Neuronal stem cell (in vitro differentiated cells): ENCODE results near the gene KRTAP3-3.
A peak's percentile ranks its signal among the peaks of the same experiment; 100 is the strongest.
"Not testable (repeated sequence)": the region's sequence is repeated elsewhere in the genome, so short reads cannot be mapped to it uniquely, and the experiment has no call there.

Source experiments
- DNase-seq: peaks from one replicate; pipeline ENCODE4 v3.0.0-alpha.2; 2013; ENCODE audit warnings: low spot score
- H2AFZ ChIP-seq: one replicate; pipeline ENCODE4 v1.6.1; 2013; ENCODE audit warnings: mild to moderate bottlenecking, low read length, inconsistent platforms
- H2AK5ac ChIP-seq: 2 replicates; pipeline ENCODE4 v1.6.1; 2013; ENCODE audit warnings: low read depth, mild to moderate bottlenecking, inconsistent platforms, low read length, moderate library complexity, mixed read lengths
- H2BK120ac ChIP-seq: 2 replicates; pipeline ENCODE4 v1.6.1; 2013; ENCODE audit warnings: low read depth, mild to moderate bottlenecking, inconsistent platforms, low read length, moderate library complexity, mixed read lengths
- H2BK12ac ChIP-seq: one replicate; pipeline ENCODE4 v1.6.1; 2013; ENCODE audit warnings: low read length, inconsistent platforms
- H2BK15ac ChIP-seq: 2 replicates; pipeline ENCODE4 v1.6.1; 2013; ENCODE audit warnings: mild to moderate bottlenecking, low read length, inconsistent platforms, mixed read lengths
- H2BK5ac ChIP-seq: one replicate; pipeline ENCODE4 v1.6.1; 2013; ENCODE audit warnings: inconsistent platforms, mild to moderate bottlenecking, low read length, moderate library complexity
- H3K14ac ChIP-seq: one replicate; pipeline ENCODE4 v1.6.1; 2013; ENCODE audit warnings: low read length, inconsistent platforms
- H3K18ac ChIP-seq: 2 replicates; pipeline ENCODE4 v1.6.1; 2013; ENCODE audit warnings: low read length, inconsistent platforms
- H3K23ac ChIP-seq: 2 replicates; pipeline ENCODE4 v1.6.1; 2013; ENCODE audit warnings: low read depth, mild to moderate bottlenecking, mixed read lengths, low read length, inconsistent platforms; ENCODE audit not compliant: poor library complexity
- H3K27ac ChIP-seq: replicated peaks from 3 replicates; pipeline ENCODE4 v1.5.1; 2013; ENCODE audit warnings: low read length, inconsistent platforms
- H3K27me3 ChIP-seq, 3 experiments: 2 replicates each; pipeline ENCODE4 v1.6.1; 2013; ENCODE audit warnings: low read length in 3 of 3, mild to moderate bottlenecking in 2 of 3, inconsistent platforms in 1 of 3, low read depth in 1 of 3, mixed read lengths in 1 of 3, moderate library complexity in 1 of 3; ENCODE audit not compliant: control insufficient read depth in 3 of 3, insufficient read depth in 3 of 3
- H3K36me3 ChIP-seq, 2 donors: replicated peaks in 1 of 2; 2 replicates each; pipeline ENCODE4 v1.6.1; 2013; ENCODE audit warnings: low read length in 2 of 2; ENCODE audit not compliant: control insufficient read depth in 2 of 2, insufficient read depth in 2 of 2
- H3K4ac ChIP-seq: 2 replicates; pipeline ENCODE4 v1.6.1; 2013; ENCODE audit warnings: inconsistent platforms, mild to moderate bottlenecking, low read length, moderate library complexity
- H3K4me1 ChIP-seq, 2 donors: 1 replicate in 1 of 2; 2 replicates in 1 of 2; pipeline ENCODE4 v1.6.1; 2013; ENCODE audit warnings: low read length in 2 of 2, low read depth in 1 of 2; ENCODE audit not compliant: control insufficient read depth in 2 of 2, insufficient read depth in 1 of 2
- H3K4me2 ChIP-seq: one replicate; pipeline ENCODE4 v1.6.1; 2013; ENCODE audit warnings: mild to moderate bottlenecking, low read length, inconsistent platforms; ENCODE audit not compliant: insufficient read depth, poor library complexity, severe bottlenecking
- H3K4me3 ChIP-seq, 2 donors: 2 replicates each; pipeline ENCODE4 v1.5.1; 2013; ENCODE audit warnings: low read length in 2 of 2, mild to moderate bottlenecking in 2 of 2, inconsistent platforms in 1 of 2, moderate library complexity in 1 of 2
- H3K79me1 ChIP-seq: one replicate; pipeline ENCODE4 v1.6.1; 2013; ENCODE audit warnings: low read depth, mild to moderate bottlenecking, inconsistent platforms, low read length, moderate library complexity
- H3K9ac ChIP-seq: one replicate; pipeline ENCODE4 v1.6.1; 2013; ENCODE audit warnings: mild to moderate bottlenecking, low read depth, low read length, inconsistent platforms; ENCODE audit not compliant: poor library complexity
- H3K9me3 ChIP-seq, 2 donors: replicated peaks in 1 of 2; 2 replicates each; pipeline versions ENCODE3 to v1.6.1; 2013; ENCODE audit warnings: low read length in 2 of 2, mild to moderate bottlenecking in 2 of 2, inconsistent platforms in 1 of 2, low read depth in 1 of 2, mixed read lengths in 1 of 2, moderate library complexity in 1 of 2; ENCODE audit not compliant: control insufficient read depth in 2 of 2, insufficient read depth in 1 of 2
- H4K8ac ChIP-seq: one replicate; pipeline ENCODE4 v1.6.1; 2013; ENCODE audit warnings: low read depth, mild to moderate bottlenecking, inconsistent platforms, low read length, moderate library complexity
- H4K91ac ChIP-seq: one replicate; pipeline ENCODE4 v1.6.1; 2013; ENCODE audit warnings: low read length, low read depth, mild to moderate bottlenecking, inconsistent platforms; ENCODE audit not compliant: poor library complexity
- WGBS, 2 donors: extraction: QIAGEN DNeasy Blood & Tissue Kit; methylation state at CpG; one replicate each; pipeline ENCODE4 v1.1.7; 2013; ENCODE audit warnings: missing lambda C conversion rate in 2 of 2, mixed read lengths in 1 of 2; ENCODE audit not compliant: insufficient read length in 2 of 2, insufficient replicate concordance in 1 of 2; ENCODE audit errors: extremely low coverage in 2 of 2; 5-methylcytosine and 5-hydroxymethylcytosine counted together

The KRTAP3-3 gene

GRCh38 chr17:41034346-41034935 lies 40.5 kb upstream of the KRTAP3-3 start, which contains the start of gene KRTAP1-3:
KRTAP1-3 (minus strand) TSS chr17:41034874; CDS start chr17:41034821, 53 bp downstream.
- H2BK15ac ChIP-seq, H4K91ac ChIP-seq, H3K4me3 ChIP-seq, H2BK12ac ChIP-seq, H2BK5ac ChIP-seq, H3K27ac ChIP-seq, H3K4me2 ChIP-seq, H3K4me1 ChIP-seq, H3K27me3 ChIP-seq, H3K4ac ChIP-seq, H3K23ac ChIP-seq, H3K36me3 ChIP-seq, H3K79me1 ChIP-seq, H2BK120ac ChIP-seq, H4K8ac ChIP-seq, H2AFZ ChIP-seq, DNase-seq, H3K9ac ChIP-seq, H3K9me3 ChIP-seq, H3K14ac ChIP-seq, H2AK5ac ChIP-seq: not testable (repeated sequence)
- WGBS, 2 donors = no CpG with 5 or more reads among the region's 10 CpGs
- H3K18ac ChIP-seq = peak within 1 kb of the TSS; percentile 44

DNA sequence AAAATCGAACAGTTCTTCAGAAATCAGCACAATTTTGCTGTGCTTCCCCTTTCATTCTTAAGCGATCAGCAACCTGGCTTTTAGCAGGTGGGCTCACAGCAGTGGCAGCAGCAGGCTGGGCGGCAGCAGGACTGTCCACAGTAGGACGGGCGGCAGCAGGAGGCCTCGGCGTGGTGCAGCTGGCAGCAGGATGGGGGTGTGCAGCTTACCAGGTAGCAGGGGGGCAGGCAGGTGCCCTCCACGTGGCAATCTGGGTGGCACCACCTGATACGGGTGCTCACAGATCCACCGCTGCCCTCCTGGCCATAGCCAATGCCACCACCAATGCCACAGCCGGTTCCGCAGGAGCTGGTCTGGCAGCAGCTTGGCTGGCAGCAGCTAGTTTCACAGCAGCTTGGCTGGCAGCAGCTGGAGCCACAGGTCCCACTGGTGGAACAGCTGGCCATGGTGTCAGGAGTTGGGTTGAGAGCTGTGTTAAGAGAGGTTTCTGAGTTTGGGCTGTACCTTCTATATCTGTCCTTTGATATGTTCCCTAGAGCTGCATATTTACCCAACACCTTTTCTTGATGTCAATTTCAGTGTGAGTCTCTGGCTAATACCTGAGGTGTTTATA lies 35.8 kb upstream of the KRTAP3-3 start, which contains the start of gene KRTAP1-4:
Gene KRTAP1-4 (minus strand): TSS at position 563 of the 613 bp plus-strand sequence. CDS start 117 bp downstream, at position 446.
- DNase-seq = no peak

GRCh38 chr17:41026715-41027471 lies 32.9 kb upstream of the KRTAP3-3 start, which contains the start of gene KRTAP1-5:
KRTAP1-5 (minus strand) TSS chr17:41027208; CDS start chr17:41027155, 53 bp downstream.
- Histone ChIP-seq H2BK120ac (no peak within 1 kb of the TSS), H2BK15ac (no peak within 1 kb of the TSS), H3K4me1 (no peaks in the 10 kb centered on the region), H2BK12ac (no peak within 1 kb of the TSS), H3K4me3 (no peak within 1 kb of the TSS), H3K27ac (no peak within 1 kb of the TSS), H4K8ac (no peak within 1 kb of the TSS), H3K9ac (no peak within 1 kb of the TSS), H3K4ac (peak within 1 kb of the TSS; percentile 17), H3K14ac (peak within 1 kb of the TSS; percentile 25), H2BK5ac (no peak within 1 kb of the TSS), H3K36me3 (no peaks in the 10 kb centered on the region), H2AK5ac (peak within 1 kb of the TSS; percentile 63), H3K4me2 (no peak within 1 kb of the TSS), H3K9me3 (no peaks in the 10 kb centered on the region), H2AFZ (no peak within 1 kb of the TSS), H3K79me1 (no peaks in the 10 kb centered on the region), H3K23ac (peak within 1 kb of the TSS; percentile 85), H3K18ac (peak within 1 kb of the TSS; percentile 15), H4K91ac (no peak within 1 kb of the TSS), H3K27me3 (no peaks in the 10 kb centered on the region)
- DNase-seq = no peak
- WGBS, 2 donors = no CpG with 5 or more reads among the region's 9 CpGs

More for the DNA sequence above, 35.8 kb upstream of the KRTAP3-3 start, which contains the start of gene KRTAP1-4:
- Histone ChIP-seq H3K4me3 (no peak within 1 kb of the TSS), H2BK120ac (no peak within 1 kb of the TSS), H2AFZ (no peak within 1 kb of the TSS), H3K4ac (no peak within 1 kb of the TSS), H2BK15ac (no peak within 1 kb of the TSS), H2BK5ac (no peak within 1 kb of the TSS), H2AK5ac (no peak within 1 kb of the TSS), H4K8ac (no peak within 1 kb of the TSS), H3K4me2 (no peak within 1 kb of the TSS), H3K79me1 (no peaks in the 10 kb centered on the region), H2BK12ac (no peak within 1 kb of the TSS), H3K9ac (no peak within 1 kb of the TSS), H3K27ac (no peak within 1 kb of the TSS), H3K4me1 (no peaks in the 10 kb centered on the region), H3K9me3 (no peaks in the 10 kb centered on the region), H3K36me3 (no peaks in the 10 kb centered on the region), H4K91ac (no peak within 1 kb of the TSS), H3K27me3 (no peaks in the 10 kb centered on the region), H3K23ac (no peak within 1 kb of the TSS), H3K14ac (peak within 1 kb of the TSS; percentile 79), H3K18ac (peak within 1 kb of the TSS; percentile 60)
- no CpG with 5 or more reads among the region's 12 CpGs for WGBS, 2 donors

GRCh38 chr17:41024697-41025096 lies 30.7 kb upstream of the KRTAP3-3 start:
- H3K27me3 ChIP-seq = no peaks in the 10 kb centered on the region
- no peak overlapping the region for H3K4ac ChIP-seq
- WGBS, 2 donors = 100% methylated on average over 2 of the region's 3 CpGs
- no peak overlapping the region for H2BK15ac ChIP-seq
- no peak overlapping the region for H3K18ac ChIP-seq
- H3K14ac ChIP-seq = no peak overlapping the region
- no peak overlapping the region for H4K8ac ChIP-seq
- H4K91ac ChIP-seq = no peak overlapping the region
- H2BK5ac ChIP-seq = no peak overlapping the region
- H3K23ac ChIP-seq = no peak overlapping the region
- H3K4me3 ChIP-seq = no peak overlapping the region
- no peak overlapping the region for H2BK12ac ChIP-seq
- H3K27ac ChIP-seq = no peak overlapping the region
- H2AFZ ChIP-seq = no peak overlapping the region
- DNase-seq = no peak
- no peak overlapping the region for H2AK5ac ChIP-seq
- H3K9me3 ChIP-seq = no peaks in the 10 kb centered on the region
- no peaks in the 10 kb centered on the region for H3K36me3 ChIP-seq
- no peak overlapping the region for H3K9ac ChIP-seq
- no peaks in the 10 kb centered on the region for H3K79me1 ChIP-seq
- no peak overlapping the region for H2BK120ac ChIP-seq
- H3K4me1 ChIP-seq = no peaks in the 10 kb centered on the region
- no peak overlapping the region for H3K4me2 ChIP-seq
